ENCODE measurements around the gene TLR10.

TLR10 gene

DNA sequence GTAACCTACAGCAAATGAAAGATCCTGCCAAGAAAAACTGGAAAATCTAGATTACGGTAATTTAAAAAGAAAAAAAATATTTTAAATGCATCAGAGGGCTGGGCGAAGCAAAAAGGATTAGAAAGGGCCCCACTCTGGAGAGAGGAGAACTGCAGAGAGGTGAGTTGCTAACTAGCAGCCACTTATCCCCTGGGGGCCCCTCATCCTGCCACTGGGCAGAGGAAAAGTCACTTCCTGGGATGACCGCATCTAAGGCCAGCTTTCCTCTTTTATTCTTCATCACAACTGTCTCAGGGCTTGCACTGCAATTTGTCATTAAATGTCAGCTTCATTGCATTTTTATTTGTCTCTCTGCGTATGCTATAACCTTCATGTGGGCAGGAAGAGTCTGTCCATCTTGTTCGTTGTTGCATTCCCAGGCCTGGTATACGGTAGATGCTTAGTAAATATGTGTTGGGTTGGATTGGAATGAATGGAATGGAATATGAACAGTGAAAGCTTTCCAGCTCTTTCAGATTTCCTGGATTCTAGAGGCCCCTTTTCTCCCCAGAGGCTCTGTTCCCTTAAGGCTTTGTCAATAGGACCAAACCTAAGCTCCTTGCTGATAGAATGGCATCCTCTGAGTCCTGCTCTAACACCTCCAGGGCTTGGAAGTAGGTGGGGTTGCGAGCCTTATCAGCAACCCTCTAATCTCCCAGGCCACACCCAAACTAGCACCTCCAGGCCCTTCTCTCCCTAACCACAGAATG, 58.9 kb downstream of the TLR10 start:
- DNase-seq: no peak

- no peak for DNase-seq
Measured at GRCh38 chr4:38723114-38723513, 59.7 kb downstream of the TLR10 start.
